GM12872 (cell line): ENCODE data around the gene ATP1A2.

Experiments
- CTCF ChIP-seq: IDR thresholded peaks from 3 replicates; pipeline ENCODE4 v1.5.1; 2011; ENCODE audit warnings: low read depth, mild to moderate bottlenecking, low read length, moderate library complexity; ENCODE audit not compliant: insufficient read depth

The ATP1A2 gene

GRCh38 chr1:160116283-160117147, 956 bp downstream of the ATP1A2 start:
- TF ChIP-seq CTCF: no peak

GRCh38 chr1:160117300-160117699, 1.7 kb downstream of the ATP1A2 start:
- TF ChIP-seq CTCF: no peak

GRCh38 chr1:160117709-160118183, 2.2 kb downstream of the ATP1A2 start:
- no peak for TF ChIP-seq CTCF

- TF ChIP-seq CTCF: no peak
These were observed 3.4 kb downstream of the ATP1A2 start for GRCh38 chr1:160118928-160119327.

GRCh38 chr1:160120797-160121196, 5.2 kb downstream of the ATP1A2 start:
- no peak for TF ChIP-seq CTCF

- TF ChIP-seq CTCF: no peak
These were observed 5.8 kb downstream of the ATP1A2 start for GRCh38 chr1:160121388-160121787.

GRCh38 chr1:160122978-160123495, 7.5 kb downstream of the ATP1A2 start:
- TF ChIP-seq CTCF: no peak
